NCI-H1436 (cell line): ENCODE measurements around the gene SPON1.
"Not testable (repeated sequence)": the region's sequence is repeated elsewhere in the genome, so short reads cannot be mapped to it uniquely, and the experiment has no call there.

Experiments
- DNase-seq: peaks from one replicate; lab custom pipeline; 2025; lab: John Stamatoyannopoulos, UW

SPON1 gene

DNA sequence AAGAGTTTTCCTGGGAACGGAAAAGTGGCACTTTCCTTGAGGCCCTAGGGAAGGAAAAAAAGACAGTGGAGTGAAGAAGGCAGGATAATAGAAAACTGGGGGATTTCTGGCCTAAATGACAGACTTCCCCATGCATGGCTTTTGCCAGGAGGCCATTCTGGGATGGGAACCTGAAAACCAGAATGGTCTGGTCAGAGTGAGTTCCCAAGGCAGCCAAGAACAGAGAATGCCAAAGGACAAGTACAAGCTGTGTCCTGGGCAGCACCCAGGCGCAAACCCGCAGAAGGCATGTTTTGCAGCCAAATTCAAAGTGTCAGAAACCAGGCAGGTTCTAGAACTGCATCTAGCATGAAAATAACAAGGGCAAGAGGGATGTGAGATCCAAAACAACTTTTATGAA lies 162.4 kb downstream of the SPON1 start:
- DNase-seq: no peak

DNA sequence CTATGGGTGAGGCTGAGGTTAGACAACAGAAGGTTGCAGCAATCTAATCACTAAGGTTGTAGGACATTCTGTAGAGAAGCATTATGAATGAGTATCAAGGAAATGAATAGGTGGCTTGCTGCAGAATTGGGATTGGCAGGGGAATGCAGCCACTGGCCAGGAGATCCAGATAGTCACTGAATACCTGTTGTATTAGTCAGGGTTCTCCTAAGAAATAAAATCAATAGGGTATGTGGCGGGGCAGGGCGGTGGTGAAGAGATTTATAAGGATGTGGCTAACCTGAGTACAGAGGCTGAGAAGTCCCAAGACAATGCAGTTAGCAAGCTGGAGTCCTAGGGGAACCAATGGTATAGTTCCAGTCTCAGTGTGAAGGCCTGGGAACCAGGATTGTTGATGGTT lies 163.0 kb downstream of the SPON1 start:
- no peak for DNase-seq

DNA sequence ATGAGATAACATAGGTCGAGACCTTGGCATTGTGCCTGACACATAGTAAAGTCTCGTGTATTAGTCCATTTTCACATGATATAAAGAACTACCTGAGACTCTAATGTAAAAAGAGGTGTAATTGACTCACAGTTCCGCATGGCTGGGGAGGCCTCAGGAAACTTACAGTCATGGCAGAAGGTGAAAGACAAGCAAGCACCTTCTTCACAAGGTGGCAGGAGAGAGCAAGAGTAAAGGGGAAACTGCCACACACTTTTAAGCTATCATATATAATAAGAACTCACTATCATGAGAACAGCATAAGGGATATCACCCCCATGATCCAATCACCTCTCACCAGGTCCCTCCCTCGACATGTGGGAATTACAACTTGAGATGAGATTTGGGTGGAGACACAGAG lies 165.2 kb downstream of the SPON1 start:
- DNase-seq: no peak

DNA sequence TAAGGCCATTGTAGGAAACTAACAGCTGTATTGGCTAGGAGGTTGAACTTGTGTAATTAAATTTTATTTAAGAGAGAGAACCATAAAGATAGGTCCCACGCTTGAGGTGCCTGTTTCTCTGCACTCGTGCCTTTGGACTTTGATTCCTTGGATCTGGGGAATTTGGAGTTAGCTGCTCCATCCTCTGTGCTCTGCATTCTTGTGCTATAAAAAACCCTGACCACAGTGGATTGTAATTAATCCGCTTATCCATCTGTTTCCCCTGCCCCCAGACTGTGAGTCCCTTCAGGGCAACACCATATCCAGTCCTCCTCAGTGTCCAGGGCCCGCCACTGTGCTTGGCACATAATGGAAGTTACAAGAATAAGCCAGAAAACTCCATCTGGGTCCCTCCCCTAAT lies 169.8 kb downstream of the SPON1 start:
- DNase-seq: no peak

DNA sequence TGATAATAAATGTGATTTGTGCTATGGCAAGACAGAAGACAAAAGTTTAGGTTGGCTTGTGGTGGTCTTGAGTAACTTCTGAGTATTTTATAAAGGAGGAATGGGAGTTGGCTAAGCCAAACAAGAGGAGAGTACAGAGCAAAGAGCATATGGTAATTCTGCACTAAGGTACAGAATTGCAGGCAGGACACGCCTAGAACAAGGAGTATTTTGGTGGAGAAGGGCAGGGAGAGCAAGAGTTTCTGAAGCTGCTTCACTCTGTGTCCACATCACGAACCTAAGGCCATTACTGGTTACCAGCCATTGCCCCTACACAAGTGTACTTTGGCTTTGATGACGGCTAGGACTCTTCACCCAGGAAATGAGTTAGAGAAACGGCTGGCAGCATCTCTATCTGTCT lies 170.9 kb downstream of the SPON1 start:
- DNase-seq: no peak

DNA sequence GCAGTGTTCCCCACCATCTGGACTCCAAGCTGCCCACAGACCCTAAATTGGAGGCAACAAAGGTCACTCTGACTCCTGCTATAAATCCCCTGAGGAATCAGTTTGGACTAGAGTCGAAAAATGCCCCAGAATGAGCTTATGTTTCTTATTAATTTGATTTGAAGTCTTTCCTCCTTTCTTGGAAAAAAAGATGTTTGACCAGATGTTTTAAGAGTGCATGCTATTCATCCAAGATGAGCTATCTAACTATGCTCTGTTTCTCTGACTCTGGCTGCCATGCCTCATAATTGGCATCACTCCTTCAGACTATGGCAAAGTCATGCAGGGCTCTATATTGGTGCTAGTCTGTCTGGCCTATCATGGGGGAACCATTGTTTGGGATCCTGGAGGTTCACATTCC lies 174.0 kb downstream of the SPON1 start:
- DNase-seq: no peak

DNA sequence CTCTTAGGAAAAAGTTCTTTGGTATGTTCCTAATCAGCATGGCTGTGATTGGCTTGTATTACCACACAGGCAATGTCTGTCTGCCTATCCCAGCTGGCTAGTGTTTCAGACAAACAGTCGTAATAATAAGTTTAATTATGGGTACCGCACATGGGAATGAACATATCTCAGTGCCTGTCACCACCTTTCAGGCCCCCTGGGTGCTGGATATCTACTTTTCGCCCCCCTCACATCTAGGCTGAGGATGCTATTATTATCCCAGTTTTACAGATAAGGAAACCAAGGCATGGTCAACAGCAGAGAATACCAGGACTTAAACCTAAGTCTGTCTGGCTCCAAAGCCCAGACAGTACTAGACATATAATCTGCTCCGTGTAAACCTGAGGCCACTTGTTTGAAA lies 174.8 kb downstream of the SPON1 start:
- DNase-seq: no peak

DNA sequence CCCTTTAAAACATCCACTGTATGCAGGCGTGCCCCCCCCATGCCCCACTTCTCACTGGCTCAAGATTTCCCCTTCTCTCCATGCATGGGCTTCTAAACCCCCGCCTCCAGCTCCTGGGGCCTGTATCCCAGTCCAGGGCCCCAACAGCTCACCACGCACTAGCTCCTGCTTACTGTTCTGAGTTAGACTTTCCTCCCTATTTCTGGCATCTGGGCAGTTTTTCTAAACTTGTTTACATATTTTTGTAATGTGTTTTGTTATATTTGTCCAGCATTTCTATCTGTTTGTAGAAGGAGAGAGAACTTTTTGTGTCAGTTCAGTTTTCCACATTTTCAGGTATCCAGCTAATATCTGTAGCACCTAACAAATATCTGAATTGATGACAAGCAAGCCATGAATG lies 178.5 kb downstream of the SPON1 start:
- no peak for DNase-seq

DNA sequence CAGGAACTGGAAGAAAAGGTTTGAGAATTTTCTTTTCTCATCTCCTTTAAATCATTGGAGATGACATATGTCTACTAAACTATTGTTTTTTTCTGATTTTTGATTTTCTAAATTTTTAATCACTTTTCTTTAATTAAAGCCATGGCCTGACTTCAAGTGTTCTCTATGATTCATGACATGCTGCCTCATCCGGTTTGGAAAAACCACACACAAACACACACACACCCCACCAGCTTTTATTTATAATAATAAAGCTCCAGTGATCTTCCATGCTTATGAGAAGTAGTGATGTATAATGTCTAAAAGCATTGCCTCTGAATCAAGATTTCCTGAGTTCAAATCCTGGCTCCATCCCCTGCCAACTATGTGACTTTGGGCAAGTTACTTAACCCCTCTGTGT lies 179.2 kb downstream of the SPON1 start:
- no peak for DNase-seq

DNA sequence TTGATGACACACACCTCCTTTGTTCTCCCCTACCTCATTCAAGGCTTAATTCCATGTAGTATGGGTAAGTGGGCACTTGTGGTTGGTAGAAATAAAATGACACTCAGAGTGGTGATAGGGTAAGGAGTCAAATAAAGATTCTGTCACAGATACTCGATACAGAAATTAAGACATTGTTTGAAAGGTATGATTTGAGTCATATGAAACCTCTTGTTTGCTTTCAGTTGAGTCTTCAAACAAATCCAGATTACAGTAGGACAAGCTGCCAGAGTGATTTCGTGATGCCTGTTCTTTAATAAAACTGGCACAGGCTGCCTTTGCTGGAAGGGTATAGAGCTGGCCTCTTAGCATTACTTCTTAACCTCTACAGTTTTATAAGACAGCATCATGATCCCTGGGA lies 182.4 kb downstream of the SPON1 start:
- peak; percentile 51 for DNase-seq

DNA sequence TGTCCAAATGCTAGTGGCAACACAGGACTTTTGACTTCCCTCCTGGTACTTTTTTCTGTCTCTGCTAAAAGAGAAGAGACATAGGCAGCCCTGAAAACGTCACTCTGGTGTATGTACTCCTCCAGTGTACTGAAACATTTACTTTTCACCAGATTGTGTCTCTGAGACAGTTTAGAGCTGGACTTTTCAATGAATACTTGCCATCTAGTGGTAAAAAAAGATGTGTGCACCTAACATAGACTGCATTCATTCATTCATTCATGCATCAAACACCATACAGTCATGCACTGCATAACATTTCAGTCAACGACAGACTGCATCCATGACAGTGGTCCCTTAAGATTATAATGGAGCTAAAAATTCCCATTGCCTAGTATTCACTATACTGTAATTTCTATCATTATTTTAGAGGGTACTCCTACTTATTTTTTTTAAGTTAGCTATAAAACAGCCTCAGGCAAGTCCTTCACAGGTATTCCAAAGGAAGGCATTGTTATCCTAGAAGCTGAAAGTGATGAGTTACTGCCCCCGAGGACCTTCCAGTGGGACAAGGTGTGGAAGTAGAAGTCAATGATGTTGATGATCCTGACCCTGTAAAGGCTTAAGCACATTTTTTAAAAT lies 186.2 kb downstream of the SPON1 start:
- DNase-seq: peak; percentile 3

DNA sequence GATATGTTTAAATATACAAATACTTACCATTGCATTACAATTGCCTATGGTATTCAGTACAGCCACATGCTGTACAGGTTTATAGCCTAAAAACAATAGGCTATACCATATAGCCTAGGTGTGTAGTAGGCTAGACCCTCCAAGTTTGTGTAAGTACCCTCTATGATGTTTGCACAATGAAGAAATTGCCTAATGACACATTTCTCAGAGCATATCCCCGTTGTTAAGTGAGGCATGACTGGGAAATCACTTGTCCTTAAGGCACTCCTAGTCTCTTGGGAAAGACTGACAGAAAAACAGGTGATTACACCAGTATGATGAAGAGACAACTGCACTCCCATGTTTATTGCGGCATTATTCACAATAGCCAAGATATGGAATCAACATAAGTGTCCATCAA lies 187.2 kb downstream of the SPON1 start:
- no peak for DNase-seq

DNA sequence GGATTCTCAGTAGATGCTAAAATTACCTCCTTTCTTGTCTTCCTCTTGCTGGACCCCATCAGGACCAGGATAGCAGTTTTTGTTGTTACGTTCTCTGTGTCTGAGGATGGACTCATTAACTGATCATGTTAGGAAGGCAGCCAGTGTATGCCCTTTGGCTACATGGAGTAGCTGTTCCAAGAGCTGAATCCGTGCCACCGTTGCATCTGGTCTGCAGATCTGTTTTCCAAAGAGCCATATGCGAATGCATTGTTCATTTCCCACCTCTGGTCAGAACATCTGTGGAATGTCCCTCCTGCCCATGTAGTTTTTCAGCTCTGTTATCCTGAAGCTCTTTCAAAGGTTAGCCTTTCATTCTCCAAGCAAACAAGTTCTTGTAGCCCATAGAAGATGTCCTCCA lies 188.4 kb downstream of the SPON1 start:
- no peak for DNase-seq

DNA sequence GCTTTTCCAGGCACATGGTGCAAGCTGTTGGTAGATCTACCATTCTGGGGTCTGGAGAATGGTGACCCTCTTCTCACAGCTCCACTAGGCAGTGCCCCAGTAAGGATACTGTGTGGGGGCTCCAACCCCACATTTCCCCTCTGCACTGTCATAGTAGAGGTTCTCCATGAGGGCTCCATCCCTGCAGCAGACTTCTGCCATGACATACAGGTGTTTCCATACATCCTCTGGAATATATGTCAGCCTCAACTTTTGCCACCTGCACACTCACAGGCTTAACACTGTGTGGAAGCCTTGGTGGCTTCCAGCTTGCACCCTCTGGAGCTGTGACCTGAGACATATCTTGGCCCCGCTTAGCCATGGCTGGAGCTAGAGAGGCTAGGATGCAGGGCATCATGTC lies 191.6 kb downstream of the SPON1 start:
- not testable (repeated sequence) for DNase-seq

DNA sequence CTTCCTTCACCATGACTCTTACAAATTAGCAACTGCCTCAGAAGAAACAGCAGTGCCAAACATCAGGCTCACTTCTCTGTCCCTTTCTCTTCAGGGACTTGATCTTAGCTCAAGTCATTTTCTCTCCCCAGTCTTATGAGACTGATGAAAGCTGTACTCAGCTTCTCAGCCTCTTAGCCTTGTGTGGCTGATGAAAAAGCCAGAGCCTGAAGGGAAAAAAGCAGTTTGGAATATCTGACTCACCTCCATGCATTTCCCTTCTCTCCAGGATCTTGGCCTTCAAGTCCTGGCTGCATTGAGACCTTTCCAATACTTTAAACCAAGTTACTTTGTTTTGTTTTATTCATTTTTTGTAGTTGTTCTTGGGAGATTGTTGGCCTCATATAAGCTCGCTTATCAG lies 195.9 kb downstream of the SPON1 start:
- DNase-seq: no peak

DNA sequence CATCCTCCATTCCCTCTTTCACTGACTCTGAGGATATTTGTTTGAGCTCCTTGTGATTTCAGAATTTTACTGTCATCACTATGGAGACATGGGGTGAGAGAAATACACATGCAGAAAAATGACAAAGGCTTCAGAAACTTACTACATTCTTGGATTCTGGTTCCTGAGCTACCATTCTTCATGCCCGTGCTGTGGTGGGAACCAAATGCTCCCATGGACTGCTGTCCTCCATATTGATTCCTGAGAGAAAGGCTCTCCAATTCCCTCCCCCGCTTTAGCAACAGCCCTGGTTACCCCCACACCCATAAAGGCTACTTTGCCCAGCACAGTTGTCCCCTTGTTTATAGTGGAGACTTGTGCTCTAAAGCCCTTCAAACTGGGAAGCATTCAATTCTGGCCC lies 201.1 kb downstream of the SPON1 start:
- no peak for DNase-seq

DNA sequence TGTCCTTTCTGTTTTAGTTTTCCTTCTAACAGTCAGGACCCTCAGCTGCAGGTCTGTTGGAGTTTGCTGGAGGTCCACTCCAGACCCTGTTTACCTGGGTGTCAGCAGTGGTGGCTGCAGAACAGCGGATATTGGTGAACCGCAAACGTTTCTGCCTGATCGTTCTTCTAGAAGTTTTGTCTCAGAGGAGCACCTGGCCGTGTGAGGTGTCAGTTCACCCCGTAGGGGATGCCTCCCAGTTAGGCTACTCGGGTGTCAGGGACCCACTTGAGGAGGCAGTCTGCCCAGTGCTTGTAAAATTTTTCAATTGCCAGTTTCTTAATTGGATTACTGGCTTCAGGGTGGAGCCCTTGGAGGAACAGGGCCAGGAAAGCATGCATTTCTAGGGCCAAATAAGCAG lies 211.2 kb downstream of the SPON1 start:
- DNase-seq: not testable (repeated sequence)

DNA sequence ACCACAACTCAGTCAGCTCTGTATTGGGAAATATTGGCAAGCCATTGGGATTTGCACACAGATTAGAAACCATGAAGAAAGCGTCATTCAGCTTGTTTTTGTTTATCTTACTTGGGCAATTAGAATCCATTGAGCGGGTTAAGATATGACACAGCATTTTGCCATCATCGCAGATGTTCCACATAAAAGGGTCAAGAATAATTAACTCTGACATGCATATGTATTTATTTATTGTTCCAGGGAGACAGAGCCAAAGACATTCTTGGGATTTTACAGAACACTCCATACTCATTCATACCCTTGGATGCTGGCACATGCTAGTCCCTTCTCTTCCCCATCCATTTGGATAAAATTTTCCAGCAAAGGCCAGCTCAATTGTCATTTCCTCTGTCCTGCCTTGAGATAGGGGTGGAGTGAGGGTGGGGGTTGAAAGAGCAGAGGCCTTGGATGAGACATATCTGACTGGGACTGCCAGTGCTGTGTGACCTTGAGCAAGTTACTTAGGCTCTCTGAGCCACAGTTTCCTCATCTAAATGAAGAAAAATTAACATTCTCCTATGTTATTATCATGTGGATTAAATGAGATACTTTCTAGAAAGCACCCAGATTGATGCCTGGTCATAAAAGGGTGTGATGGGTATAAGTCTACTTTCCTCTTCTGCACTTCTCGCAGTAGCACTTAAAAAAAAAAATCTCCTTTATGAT lies 216.7 kb downstream of the SPON1 start:
- DNase-seq: peak; percentile 76

DNA sequence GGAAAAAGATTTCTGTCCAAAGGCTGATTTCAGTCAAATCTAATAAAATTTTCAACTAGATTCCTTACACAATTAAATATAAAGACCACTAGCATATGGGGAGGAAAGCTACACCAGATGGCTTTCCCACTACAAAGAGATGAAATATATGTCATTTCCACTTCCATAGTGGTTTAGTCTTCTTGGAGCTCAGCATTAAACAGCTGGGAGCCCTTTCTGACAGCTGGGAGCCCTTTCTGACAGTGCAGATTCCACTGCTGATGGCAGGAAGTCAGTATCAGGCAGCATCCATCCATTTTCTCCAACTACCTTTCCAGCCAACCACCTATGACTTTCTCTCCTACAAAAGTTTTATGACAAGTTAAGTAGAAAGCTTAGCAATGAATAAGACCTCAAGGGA lies 218.6 kb downstream of the SPON1 start:
- DNase-seq: no peak

DNA sequence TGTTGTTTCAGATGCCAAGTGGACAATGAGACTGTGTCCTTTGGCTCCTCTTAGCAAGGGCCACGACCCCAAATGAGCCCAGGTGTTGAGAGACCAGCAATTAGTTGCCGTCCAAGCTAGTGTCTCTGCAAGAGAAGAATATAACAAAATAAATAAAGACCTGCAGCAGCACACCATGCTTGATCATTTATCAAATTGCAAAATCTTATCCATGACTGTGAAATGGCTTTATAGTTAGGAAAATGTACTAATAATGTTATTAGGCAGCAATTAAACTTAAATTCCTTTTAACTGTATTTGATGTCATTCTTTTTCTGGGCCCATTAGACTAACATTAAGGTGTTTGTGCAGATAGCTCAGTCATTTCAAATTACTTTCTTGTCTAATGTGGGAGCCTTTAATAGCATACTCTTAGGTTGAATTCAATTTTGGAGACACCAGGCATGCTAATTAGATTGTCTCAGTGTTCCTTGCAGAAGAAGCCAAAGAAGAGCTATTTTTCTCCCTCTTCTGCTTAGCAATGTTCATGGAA lies 220.4 kb downstream of the SPON1 start:
- no peak for DNase-seq

DNA sequence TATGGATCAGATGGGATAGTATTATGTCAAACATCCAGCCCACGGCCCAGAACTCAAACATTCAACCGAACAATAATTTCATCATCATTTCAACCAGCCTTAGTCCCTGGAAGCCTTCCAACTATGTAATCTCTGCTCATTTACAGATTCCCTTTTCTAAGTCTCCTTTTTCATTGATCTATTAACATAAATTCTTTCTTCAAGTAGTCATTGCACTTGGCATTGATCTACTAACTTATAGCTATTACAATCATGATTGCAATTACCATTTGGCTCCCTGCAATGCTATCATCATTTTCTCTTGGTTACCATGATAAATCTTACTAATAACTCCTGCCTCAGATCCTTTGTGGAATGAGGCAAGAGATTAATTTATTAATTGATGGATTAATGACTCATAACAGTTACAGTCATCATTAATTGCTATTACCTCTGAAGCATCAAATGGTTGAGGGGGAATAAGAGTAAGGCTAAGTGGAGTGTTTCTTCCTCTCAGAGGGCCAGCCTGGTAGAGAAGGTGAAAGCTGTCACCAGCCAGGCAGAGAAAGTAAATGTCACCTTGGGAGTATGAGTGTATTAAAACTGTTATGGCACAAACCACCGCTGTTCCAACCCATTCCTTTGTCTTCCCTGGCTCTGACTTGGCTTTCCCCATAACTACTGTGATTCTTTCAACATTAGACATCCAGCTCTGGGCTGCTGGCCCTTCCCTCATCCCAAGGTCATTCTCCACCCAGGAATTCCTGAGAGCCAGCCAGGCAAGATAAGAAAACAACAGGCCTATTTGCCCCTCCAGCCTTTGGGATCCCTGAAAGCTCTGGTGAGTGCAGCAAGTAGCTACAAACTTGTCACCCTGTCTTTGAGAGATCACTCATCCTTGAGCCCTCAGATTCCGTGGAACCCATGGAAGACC lies 221.8 kb downstream of the SPON1 start:
- no peak for DNase-seq

DNA sequence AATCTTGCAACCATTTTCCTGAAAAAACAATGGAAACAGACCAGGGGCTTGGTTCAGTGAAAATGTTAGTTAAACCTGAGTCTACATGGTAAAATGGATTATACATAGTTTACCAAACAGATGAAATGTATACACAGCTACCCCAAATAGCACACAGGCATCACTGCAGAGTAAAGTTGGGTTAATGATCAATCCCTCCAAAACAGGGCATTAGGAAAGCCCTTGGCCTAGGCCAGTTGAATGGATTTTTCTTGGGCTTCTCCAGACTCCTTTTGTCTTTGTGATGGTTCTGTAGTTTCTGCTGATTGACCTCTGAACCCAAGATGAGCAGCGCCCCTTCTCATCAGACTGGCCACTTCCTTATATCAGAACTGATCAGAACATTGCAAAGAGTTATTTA lies 222.9 kb downstream of the SPON1 start:
- no peak for DNase-seq
